ENCODE results near the gene DUSP10. TPM values are rescaled to one million over a fixed set of nuclear protein-coding genes. Genes with fewer than 3 reads are reported as not detected.

DUSP10 gene
- total RNA-seq, 1 donor from 2014 or later: 19.6 TPM

GRCh38 chr1:221747839-221748238 is 6.0 kb upstream of the DUSP10 start:
- Mint-ChIP-seq H3K9me3 (peaks cover 6% of the 10 kb centered on the region), H3K4me3 (no peak overlapping the region)
- DNase-seq (ENCODE audit: extremely low spot score, unreplicated experiment): no peak

GRCh38 chr1:221743416-221744208 is 1.7 kb upstream of the DUSP10 start:
- H3K4me1 Mint-ChIP-seq (ENCODE audit: unreplicated experiment): peaks cover 17% of the 10 kb centered on the region

More at GRCh38 chr1:221747839-221748238, 6.0 kb upstream of the DUSP10 start:
- Mint-ChIP-seq H3K27ac (no peak overlapping the region), H3K4me1 (ENCODE audit: unreplicated experiment) (peaks cover 22% of the 10 kb centered on the region), H3K36me3 (no peaks in the 10 kb centered on the region), H3K27me3 (no peaks in the 10 kb centered on the region)
- TF ChIP-seq CTCF (conservative IDR thresholded peaks at IDR 0.05): no peak

DNA sequence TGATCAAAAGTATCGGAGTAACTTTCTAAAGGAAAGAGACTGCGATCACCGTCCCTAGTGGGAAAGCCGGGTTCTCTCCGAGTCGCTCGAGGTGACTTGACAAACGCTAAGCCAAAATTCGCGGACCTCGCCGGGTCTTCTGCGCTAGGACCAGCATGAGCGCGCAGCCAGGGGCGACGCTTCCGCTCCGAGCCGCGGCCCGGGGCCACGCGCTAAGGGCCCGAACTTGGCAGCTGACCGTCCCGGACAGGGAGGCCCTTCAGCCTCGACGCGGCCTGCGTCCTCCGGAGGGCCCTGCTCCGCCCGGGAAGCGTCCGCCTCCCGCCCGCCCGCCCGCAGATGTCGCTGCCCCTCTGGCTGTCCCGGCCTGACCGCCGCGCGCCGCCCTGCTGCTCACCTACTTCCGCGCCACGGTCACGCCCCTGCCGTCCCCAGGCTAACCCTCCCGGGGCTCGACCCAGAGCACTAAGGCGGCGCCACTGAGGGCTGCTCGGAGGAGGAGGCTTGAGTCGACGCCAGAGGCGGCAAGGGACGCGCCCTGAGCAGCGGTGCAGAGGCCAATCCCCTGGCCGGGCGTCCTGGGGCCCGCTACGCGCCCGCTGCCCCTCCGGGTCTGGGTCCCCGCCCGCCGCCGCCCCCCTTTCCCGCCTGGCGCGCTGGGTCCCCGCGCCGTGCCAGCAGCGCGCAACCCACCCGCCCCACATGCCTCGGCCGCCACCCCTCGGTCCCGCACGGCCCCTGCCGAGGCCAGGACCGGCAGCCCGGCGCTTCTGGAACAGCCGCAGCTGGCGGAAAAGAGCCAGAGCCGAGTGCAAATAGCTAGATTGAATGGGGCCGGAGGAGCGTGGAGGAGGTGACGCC is 896 bp upstream of the DUSP10 start:
- peak overlapping the region; percentile 90 for H3K4me3 Mint-ChIP-seq
- H3K9me3 Mint-ChIP-seq: no peaks in the 10 kb centered on the region
- peak overlapping the region; percentile 89 for H3K27ac Mint-ChIP-seq
- peak; percentile 23 for TF ChIP-seq CTCF (conservative IDR thresholded peaks at IDR 0.05)
- peaks cover 11% of the 10 kb centered on the region for H3K36me3 Mint-ChIP-seq
- DNase-seq (ENCODE audit: extremely low spot score, unreplicated experiment): peak; percentile 82
- H3K27me3 Mint-ChIP-seq: peaks cover 6% of the 10 kb centered on the region
- peaks cover 13% of the 10 kb centered on the region for H3K4me1 Mint-ChIP-seq (ENCODE audit: unreplicated experiment)

More at GRCh38 chr1:221743416-221744208, 1.7 kb upstream of the DUSP10 start:
- peak overlapping the region; percentile 89 for H3K27ac Mint-ChIP-seq
- no peaks in the 10 kb centered on the region for H3K9me3 Mint-ChIP-seq
- peaks cover 6% of the 10 kb centered on the region for H3K36me3 Mint-ChIP-seq
- H3K27me3 Mint-ChIP-seq: peaks cover 4% of the 10 kb centered on the region
- peak overlapping the region; percentile 90 for H3K4me3 Mint-ChIP-seq
- no peak for DNase-seq (ENCODE audit: extremely low spot score, unreplicated experiment)
- TF ChIP-seq CTCF (conservative IDR thresholded peaks at IDR 0.05): no peak

DNA sequence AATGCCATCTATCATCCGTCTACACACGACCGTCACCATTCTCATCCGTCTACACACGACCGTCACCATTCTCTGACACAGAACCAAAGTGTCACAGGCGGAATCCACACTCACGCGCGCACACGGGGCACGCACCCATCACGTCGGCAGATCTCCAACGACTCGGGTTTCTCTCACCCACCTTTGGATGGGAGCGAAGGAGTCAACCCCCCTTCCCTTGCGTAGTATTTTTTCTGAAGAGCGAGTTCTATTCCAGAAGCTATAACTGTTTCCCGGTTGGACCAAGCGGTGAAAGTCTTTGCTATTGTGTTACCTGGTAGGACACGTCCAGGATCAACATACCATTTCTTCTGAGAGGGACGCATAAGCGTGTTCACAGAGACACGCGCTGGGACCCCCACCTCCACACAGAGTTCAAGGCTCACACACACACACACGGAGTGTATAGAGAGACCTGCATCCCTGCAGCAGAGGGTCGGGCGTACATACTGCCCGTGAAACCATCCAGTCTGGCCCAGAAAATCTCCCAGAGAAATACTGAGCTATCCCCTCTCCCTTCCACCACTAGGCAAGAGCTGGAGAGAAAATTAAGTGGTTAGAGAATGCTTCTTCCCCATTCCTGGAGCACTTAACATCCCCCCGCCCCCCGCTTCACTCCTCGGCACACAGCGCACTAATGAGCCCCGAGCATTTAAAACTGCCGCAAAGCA is 741 bp downstream of the DUSP10 start:
- H3K36me3 Mint-ChIP-seq: peaks cover 21% of the 10 kb centered on the region
- TF ChIP-seq CTCF (conservative IDR thresholded peaks at IDR 0.05): peak; percentile 30
- no peak for DNase-seq (ENCODE audit: extremely low spot score, unreplicated experiment)
- peaks cover 12% of the 10 kb centered on the region for H3K4me1 Mint-ChIP-seq (ENCODE audit: unreplicated experiment)
- peaks cover 10% of the 10 kb centered on the region for H3K27me3 Mint-ChIP-seq
- no peak overlapping the region for H3K27ac Mint-ChIP-seq
- H3K9me3 Mint-ChIP-seq: no peaks in the 10 kb centered on the region
- no peak overlapping the region for H3K4me3 Mint-ChIP-seq

DNA sequence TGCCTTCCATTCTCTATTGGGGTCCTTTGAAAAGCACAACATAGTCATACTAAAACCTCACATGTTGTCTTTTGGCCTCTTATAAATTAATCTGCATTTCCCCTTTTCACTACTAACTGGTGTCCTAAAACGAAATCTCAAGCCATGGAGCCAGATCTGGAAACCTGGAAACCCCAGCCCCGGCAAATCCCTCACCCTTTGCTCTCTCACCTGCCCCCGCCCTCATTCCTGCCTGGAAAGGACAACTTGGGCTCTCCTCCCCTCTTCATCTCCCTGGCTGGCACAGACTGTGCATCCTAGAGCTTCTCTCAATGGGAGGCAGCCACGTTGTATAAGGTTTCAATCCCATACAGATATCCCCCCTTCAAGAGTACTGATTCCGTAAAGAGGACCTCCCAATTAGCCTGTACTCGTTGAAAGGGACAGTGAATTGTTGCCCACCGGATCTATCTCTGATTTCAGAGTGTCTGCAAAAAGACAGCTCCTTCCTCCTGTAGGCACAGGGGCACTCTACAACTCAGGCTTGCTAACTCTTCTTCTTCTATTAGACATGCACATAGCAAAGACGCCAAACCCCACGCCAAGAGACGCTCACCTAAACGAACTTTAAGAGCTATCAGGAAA is 1.4 kb downstream of the DUSP10 start:
- H3K36me3 Mint-ChIP-seq: peaks cover 24% of the 10 kb centered on the region
- no peak overlapping the region for H3K27ac Mint-ChIP-seq
- H3K9me3 Mint-ChIP-seq: no peaks in the 10 kb centered on the region
- TF ChIP-seq CTCF (conservative IDR thresholded peaks at IDR 0.05): no peak
- H3K4me1 Mint-ChIP-seq (ENCODE audit: unreplicated experiment): peaks cover 18% of the 10 kb centered on the region
- no peak overlapping the region for H3K4me3 Mint-ChIP-seq
- DNase-seq (ENCODE audit: extremely low spot score, unreplicated experiment): no peak
- peaks cover 10% of the 10 kb centered on the region for H3K27me3 Mint-ChIP-seq

Measured in type B pancreatic cell (in vitro differentiated cells).